HTR-8/SVneo (cell line): ENCODE measurements around the gene CFAP157.

Experiments used
- DNase-seq: peaks from one replicate; pipeline ENCODE4 v3.0.0; 2011; ENCODE audit warnings: low spot score, mixed read lengths; ENCODE audit not compliant: insufficient read length
- FAIRE-seq: peaks from 2 replicates; lab custom pipeline; 2011; peaks lifted over from hg19 to GRCh38; lab: Jason Lieb, UNC

Gene CFAP157

GRCh38 chr9:127712867-127713266, 6.1 kb downstream of the CFAP157 start:
- FAIRE-seq (no peak), DNase-seq (no peak)

- FAIRE-seq: no peak
- no peak for DNase-seq
Measured at GRCh38 chr9:127714020-127714750, 7.4 kb downstream of the CFAP157 start.

- FAIRE-seq (no peak), DNase-seq (no peak)
Measured at GRCh38 chr9:127714951-127715469, 8.2 kb downstream of the CFAP157 start.

GRCh38 chr9:127715470-127716337, 8.9 kb downstream of the CFAP157 start, which contains the start of the genes PTRH1 and TTC16:
Gene PTRH1, minus strand, starts transcription at chr9:127715663. Its CDS starts 24 bp downstream, at chr9:127715639.
Gene TTC16, plus strand, starts transcription at chr9:127716079. Its CDS starts 67 bp downstream, at chr9:127716146.
- peak; percentile 94 for DNase-seq
- FAIRE-seq: peak; percentile 97

GRCh38 chr9:127716412-127716811, 9.6 kb downstream of the CFAP157 start:
- DNase-seq (no peak), FAIRE-seq (no peak)

GRCh38 chr9:127717766-127718165, 11.0 kb downstream of the CFAP157 start:
- DNase-seq: no peak
- no peak for FAIRE-seq

- FAIRE-seq (no peak), DNase-seq (no peak)
Measured at GRCh38 chr9:127720031-127720864, 13.5 kb downstream of the CFAP157 start.

- FAIRE-seq (no peak), DNase-seq (no peak)
Measured at GRCh38 chr9:127720865-127721227, 14.1 kb downstream of the CFAP157 start.

GRCh38 chr9:127721391-127721821, 14.6 kb downstream of the CFAP157 start:
- DNase-seq (no peak), FAIRE-seq (no peak)

GRCh38 chr9:127722055-127722745, 15.4 kb downstream of the CFAP157 start:
- FAIRE-seq: no peak
- no peak for DNase-seq

GRCh38 chr9:127723013-127723412, 16.2 kb downstream of the CFAP157 start:
- DNase-seq: no peak
- FAIRE-seq: no peak

- FAIRE-seq (no peak), DNase-seq (peak; percentile 39)
Measured at GRCh38 chr9:127723444-127723843, 16.7 kb downstream of the CFAP157 start.

GRCh38 chr9:127724012-127724411, 17.2 kb downstream of the CFAP157 start:
- FAIRE-seq (no peak), DNase-seq (no peak)

GRCh38 chr9:127726871-127727270, 20.1 kb downstream of the CFAP157 start:
- FAIRE-seq (no peak), DNase-seq (no peak)

GRCh38 chr9:127728808-127729207, 22.0 kb downstream of the CFAP157 start:
- no peak for DNase-seq
- no peak for FAIRE-seq

- FAIRE-seq (no peak), DNase-seq (no peak)
Measured at GRCh38 chr9:127729522-127730256, 22.9 kb downstream of the CFAP157 start.

- no peak for FAIRE-seq
- no peak for DNase-seq
Measured at GRCh38 chr9:127730262-127730661, 23.5 kb downstream of the CFAP157 start.

- DNase-seq (no peak), FAIRE-seq (no peak)
Measured at GRCh38 chr9:127730799-127731410, 24.1 kb downstream of the CFAP157 start.
